GM23338 (cell line): ENCODE results near the gene NBEAL2. TPM values are rescaled to one million over a fixed set of nuclear protein-coding genes. Genes with fewer than 3 reads are reported as not detected.

Experiments used
- ATAC-seq: fragments of 200-7000 bp; cut with Tn5 transposase; 3 replicates; pipeline ENCODE4 v1.9.1; 2020
- DNase-seq: peaks from one replicate; pipeline ENCODE4 v3.0.0-alpha.2; 2015; ENCODE audit warnings: low spot score
- H2AFZ ChIP-seq: fragments of 200-600 bp; sonication (generic); 2 replicates; pipeline ENCODE4 v1.8.0; 2016; ENCODE audit warnings: antibody characterized with exemption, mild to moderate bottlenecking, moderate library complexity
- H3F3A ChIP-seq: fragments of 200-600 bp; sonication (generic); replicated peaks from 2 replicates; pipeline ENCODE4 v1.8.0; 2017; ENCODE audit warnings: antibody characterized with exemption, mixed run types, low read depth
- H3K27ac ChIP-seq: fragments of 200-600 bp; sonication (generic); 2 replicates; pipeline ENCODE4 v1.6.1; 2016; ENCODE audit warnings: low read depth
- H3K27me3 ChIP-seq: fragments of 200-600 bp; sonication (generic); 2 replicates; pipeline ENCODE4 v1.8.0; 2016; ENCODE audit warnings: mild to moderate bottlenecking, mixed run types, moderate library complexity; ENCODE audit not compliant: insufficient read depth
- H3K36me3 ChIP-seq: fragments of 200-600 bp; sonication (generic); 2 replicates; pipeline ENCODE4 v1.8.0; 2016; ENCODE audit warnings: mild to moderate bottlenecking; ENCODE audit not compliant: insufficient read depth
- H3K4me1 ChIP-seq: fragments of 200-600 bp; sonication (generic); 2 replicates; pipeline ENCODE4 v1.8.0; 2016; ENCODE audit warnings: mild to moderate bottlenecking, moderate library complexity; ENCODE audit not compliant: insufficient read depth
- H3K4me2 ChIP-seq: fragments of 200-600 bp; sonication (generic); 2 replicates; pipeline ENCODE4 v1.7.1; 2017; ENCODE audit warnings: mixed run types
- H3K4me3 ChIP-seq: fragments of 200-600 bp; sonication (generic); 2 replicates; pipeline ENCODE4 v1.6.1; 2016; ENCODE audit warnings: mixed run types
- H3K79me2 ChIP-seq: fragments of 200-600 bp; sonication (generic); replicated peaks from 2 replicates; pipeline ENCODE4 v1.8.0; 2017; ENCODE audit warnings: mild to moderate bottlenecking; ENCODE audit not compliant: insufficient read depth
- H3K9me2 ChIP-seq: fragments of 200-600 bp; sonication (generic); 2 replicates; pipeline ENCODE4 v1.8.0; 2017; ENCODE audit not compliant: insufficient read depth
- H4K20me1 ChIP-seq: fragments of 200-600 bp; sonication (generic); replicated peaks from 2 replicates; pipeline ENCODE4 v1.8.0; 2017; ENCODE audit warnings: mild to moderate bottlenecking; ENCODE audit not compliant: insufficient read depth
- H3K27ac Mint-ChIP-seq: 2 replicates; pipeline ENCODE4 v1.8.0; 2020; ENCODE audit warnings: inconsistent platforms, mild to moderate bottlenecking, moderate library complexity, mixed read lengths
- H3K27me3 Mint-ChIP-seq: 3 replicates; pipeline ENCODE4 v1.8.0; 2022; ENCODE audit warnings: low read depth, mild to moderate bottlenecking, moderate library complexity, mixed read lengths, inconsistent platforms; ENCODE audit not compliant: insufficient read depth, poor library complexity
- H3K36me3 Mint-ChIP-seq: 3 replicates; pipeline ENCODE4 v1.8.0; 2021; ENCODE audit warnings: low read depth, mild to moderate bottlenecking, inconsistent platforms, moderate library complexity, mixed read lengths
- H3K4me1 Mint-ChIP-seq: 3 replicates; pipeline ENCODE4 v1.8.0; 2020; ENCODE audit warnings: mild to moderate bottlenecking, inconsistent platforms, mixed read lengths
- H3K4me3 Mint-ChIP-seq: 3 replicates; pipeline ENCODE4 v1.8.0; 2021; ENCODE audit warnings: moderate library complexity, mild to moderate bottlenecking, inconsistent platforms, mixed read lengths
- H3K9me3 Mint-ChIP-seq: 3 replicates; pipeline ENCODE4 v1.8.0; 2020; ENCODE audit warnings: moderate library complexity, mild to moderate bottlenecking, inconsistent platforms, mixed read lengths
- CREB1 ChIP-seq: fragments of 250-450 bp; sonication (Bioruptor Pico); IDR thresholded peaks from 2 replicates; pipeline ENCODE4 v1.5.0; 2020; ENCODE audit warnings: low read depth, mild to moderate bottlenecking, moderate library complexity
- EZH2 ChIP-seq: fragments of 200-600 bp; sonication (generic); IDR thresholded peaks from one replicate; pipeline ENCODE4 v1.8.0; 2017; ENCODE audit warnings: antibody characterized with exemption, mild to moderate bottlenecking, low read depth; ENCODE audit not compliant: unreplicated experiment
- JUNB ChIP-seq: IDR thresholded peaks from one replicate; pipeline ENCODE4 v1.6.1; 2016; ENCODE audit warnings: antibody characterized with exemption; ENCODE audit not compliant: unreplicated experiment
- NANOG ChIP-seq: IDR thresholded peaks from 2 replicates; pipeline ENCODE4 v1.6.1; 2016; ENCODE audit warnings: antibody characterized with exemption, borderline replicate concordance
- POLR2AphosphoS5 ChIP-seq: IDR thresholded peaks from 2 replicates; pipeline ENCODE4 v1.6.1; 2016; ENCODE audit warnings: antibody characterized with exemption, low read depth
- STAT1 ChIP-seq: IDR thresholded peaks from one replicate; pipeline ENCODE4 v1.6.1; 2016; ENCODE audit warnings: antibody characterized with exemption; ENCODE audit not compliant: unreplicated experiment
- ZNF114 ChIP-seq: fragments of 250-450 bp; sonication (Bioruptor Pico); IDR thresholded peaks from 2 replicates; pipeline ENCODE4 v1.5.0; 2020; ENCODE audit warnings: mild to moderate bottlenecking, moderate library complexity
- ZNF331 ChIP-seq: fragments of 250-450 bp; sonication (Bioruptor Pico); IDR thresholded peaks from 2 replicates; pipeline ENCODE4 v1.5.0; 2020; ENCODE audit warnings: low read depth, mild to moderate bottlenecking, moderate library complexity
- ZNF462 ChIP-seq: fragments of 250-450 bp; sonication (Bioruptor Pico); IDR thresholded peaks from 2 replicates; pipeline ENCODE4 v1.5.0; 2020; ENCODE audit warnings: mild to moderate bottlenecking, moderate library complexity
- polyA plus RNA-seq: library from polyadenylated mRNA; unstranded; fragments of >200 nt; fragmentation: Nextera tagmentation; extraction: Ambion mirVana; gene quantifications from 2 replicates; pipeline ENCODE4 v1.2.1, GENCODE V29; 2016
- total RNA-seq: library from RNA; depleted of rRNA; stranded (reverse); fragments of >200 nt; shearing (Covaris generic); gene quantifications from 2 replicates; pipeline ENCODE4 v1.2.3, GENCODE V29; 2014
- TF ChIP-seq, protein P1 (sequence below): IDR thresholded peaks from one replicate; pipeline ENCODE4 v1.6.1; 2018; ENCODE audit warnings: antibody characterized with exemption; ENCODE audit not compliant: unreplicated experiment
- TF ChIP-seq, protein P2 (sequence below): IDR thresholded peaks from 2 replicates; pipeline ENCODE4 v1.6.1; 2016; ENCODE audit warnings: antibody characterized with exemption

Gene NBEAL2
- total and polyA plus RNA-seq, 2 experiments from 2014 or later, result 13.5 to 79.9 TPM

GRCh38 chr3:47010910-47011309 lies 31.4 kb downstream of the NBEAL2 start:
- Histone ChIP-seq H2AFZ (no peak overlapping the region), H3K27me3 (no peaks in the 10 kb centered on the region), H4K20me1 (no peaks in the 10 kb centered on the region; the same call in 1 of the 2 replicates), H3K4me1 (no peaks in the 10 kb centered on the region), H3K9me2 (peaks cover 9% of the 10 kb centered on the region; the same call in 1 of the 2 replicates), H3K27ac (no peak overlapping the region), H3F3A (peaks cover 10% of the 10 kb centered on the region; the same call in 1 of the 2 replicates), H3K79me2 (no peaks in the 10 kb centered on the region), H3K36me3 (no peaks in the 10 kb centered on the region; the same call in 1 of the 2 replicates), H3K4me2 (no peak overlapping the region), H3K4me3 (no peak overlapping the region)
- no peak overlapping the region for H3K27ac Mint-ChIP-seq
- TF ChIP-seq ZNF331 (no peak), STAT1 (no peak), CREB1 (CRISPR knock-in tag) (no peak), NANOG (no peak), ZNF114 (CRISPR knock-in tag) (no peak), EZH2 (no peak), POLR2AphosphoS5 (no peak), JUNB (no peak)
- TF ChIP-seq, protein P1, sequence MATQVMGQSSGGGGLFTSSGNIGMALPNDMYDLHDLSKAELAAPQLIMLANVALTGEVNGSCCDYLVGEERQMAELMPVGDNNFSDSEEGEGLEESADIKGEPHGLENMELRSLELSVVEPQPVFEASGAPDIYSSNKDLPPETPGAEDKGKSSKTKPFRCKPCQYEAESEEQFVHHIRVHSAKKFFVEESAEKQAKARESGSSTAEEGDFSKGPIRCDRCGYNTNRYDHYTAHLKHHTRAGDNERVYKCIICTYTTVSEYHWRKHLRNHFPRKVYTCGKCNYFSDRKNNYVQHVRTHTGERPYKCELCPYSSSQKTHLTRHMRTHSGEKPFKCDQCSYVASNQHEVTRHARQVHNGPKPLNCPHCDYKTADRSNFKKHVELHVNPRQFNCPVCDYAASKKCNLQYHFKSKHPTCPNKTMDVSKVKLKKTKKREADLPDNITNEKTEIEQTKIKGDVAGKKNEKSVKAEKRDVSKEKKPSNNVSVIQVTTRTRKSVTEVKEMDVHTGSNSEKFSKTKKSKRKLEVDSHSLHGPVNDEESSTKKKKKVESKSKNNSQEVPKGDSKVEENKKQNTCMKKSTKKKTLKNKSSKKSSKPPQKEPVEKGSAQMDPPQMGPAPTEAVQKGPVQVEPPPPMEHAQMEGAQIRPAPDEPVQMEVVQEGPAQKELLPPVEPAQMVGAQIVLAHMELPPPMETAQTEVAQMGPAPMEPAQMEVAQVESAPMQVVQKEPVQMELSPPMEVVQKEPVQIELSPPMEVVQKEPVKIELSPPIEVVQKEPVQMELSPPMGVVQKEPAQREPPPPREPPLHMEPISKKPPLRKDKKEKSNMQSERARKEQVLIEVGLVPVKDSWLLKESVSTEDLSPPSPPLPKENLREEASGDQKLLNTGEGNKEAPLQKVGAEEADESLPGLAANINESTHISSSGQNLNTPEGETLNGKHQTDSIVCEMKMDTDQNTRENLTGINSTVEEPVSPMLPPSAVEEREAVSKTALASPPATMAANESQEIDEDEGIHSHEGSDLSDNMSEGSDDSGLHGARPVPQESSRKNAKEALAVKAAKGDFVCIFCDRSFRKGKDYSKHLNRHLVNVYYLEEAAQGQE, result no peak
- peaks cover 7% of the 10 kb centered on the region for H3K27me3 Mint-ChIP-seq
- H3K4me3 Mint-ChIP-seq, result no peak overlapping the region; the same call in 2 of the 3 replicates
- H3K36me3 Mint-ChIP-seq, result peaks cover 16% of the 10 kb centered on the region
- no peak for ATAC-seq
- no peaks in the 10 kb centered on the region for H3K9me3 Mint-ChIP-seq
- peaks cover 10% of the 10 kb centered on the region; the same call in 2 of the 3 replicates for H3K4me1 Mint-ChIP-seq
- DNase-seq, result no peak

DNA sequence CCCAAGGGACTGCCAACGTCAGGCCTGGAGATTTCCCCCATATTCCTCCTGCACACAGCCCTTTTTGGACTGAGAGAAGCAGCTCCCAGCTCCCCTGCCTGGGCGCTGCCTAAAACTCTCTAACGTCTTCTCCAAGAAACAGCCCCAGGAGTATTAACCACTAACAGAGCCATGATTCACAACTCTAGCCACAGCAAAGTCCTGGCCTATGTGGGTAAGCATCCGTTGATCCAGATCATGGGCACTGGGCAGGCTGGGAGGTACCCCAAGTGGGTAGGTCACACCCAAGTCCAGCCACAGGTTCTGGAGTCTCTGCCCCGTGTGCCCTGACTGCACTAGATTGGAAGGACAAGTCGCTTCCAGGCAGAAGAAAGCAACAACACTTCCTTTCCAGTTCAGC lies 31.9 kb downstream of the NBEAL2 start:
- no peak overlapping the region for H3K4me3 ChIP-seq
- H3K4me1 ChIP-seq, result 0 out of 2 replicates have a peak, but pooled peaks cover 4% of the 10 kb centered on the region
- no peak for ATAC-seq
- H3K27me3 Mint-ChIP-seq, result peaks cover 5% of the 10 kb centered on the region
- H3K36me3 Mint-ChIP-seq, result peaks cover 12% of the 10 kb centered on the region
- no peak overlapping the region; the same call in 2 of the 3 replicates for H3K4me3 Mint-ChIP-seq
- H3K4me1 Mint-ChIP-seq, result peaks cover 15% of the 10 kb centered on the region
- peaks cover 1% of the 10 kb centered on the region; the same call in 1 of the 2 replicates for H4K20me1 ChIP-seq
- peaks cover 10% of the 10 kb centered on the region; the same call in 1 of the 2 replicates for H3F3A ChIP-seq
- H3K36me3 ChIP-seq, result no peaks in the 10 kb centered on the region; the same call in 1 of the 2 replicates
- no peak overlapping the region for H3K27ac ChIP-seq
- no peaks in the 10 kb centered on the region for H3K79me2 ChIP-seq
- H3K9me2 ChIP-seq, result peaks cover 9% of the 10 kb centered on the region; the same call in 1 of the 2 replicates
- H3K9me3 Mint-ChIP-seq, result no peaks in the 10 kb centered on the region
- no peak overlapping the region for H3K27ac Mint-ChIP-seq
- no peaks in the 10 kb centered on the region for H3K27me3 ChIP-seq
- H2AFZ ChIP-seq, result no peak overlapping the region
- no peak for DNase-seq
- no peak overlapping the region for H3K4me2 ChIP-seq
- TF ChIP-seq, protein P2, sequence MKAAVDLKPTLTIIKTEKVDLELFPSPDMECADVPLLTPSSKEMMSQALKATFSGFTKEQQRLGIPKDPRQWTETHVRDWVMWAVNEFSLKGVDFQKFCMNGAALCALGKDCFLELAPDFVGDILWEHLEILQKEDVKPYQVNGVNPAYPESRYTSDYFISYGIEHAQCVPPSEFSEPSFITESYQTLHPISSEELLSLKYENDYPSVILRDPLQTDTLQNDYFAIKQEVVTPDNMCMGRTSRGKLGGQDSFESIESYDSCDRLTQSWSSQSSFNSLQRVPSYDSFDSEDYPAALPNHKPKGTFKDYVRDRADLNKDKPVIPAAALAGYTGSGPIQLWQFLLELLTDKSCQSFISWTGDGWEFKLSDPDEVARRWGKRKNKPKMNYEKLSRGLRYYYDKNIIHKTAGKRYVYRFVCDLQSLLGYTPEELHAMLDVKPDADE, result no peak
- no peak for TF ChIP-seq JUNB
- no peak for TF ChIP-seq EZH2
- TF ChIP-seq ZNF462 (CRISPR knock-in tag), result no peak
- no peak for TF ChIP-seq NANOG
- no peak for TF ChIP-seq POLR2AphosphoS5
- TF ChIP-seq STAT1, result no peak
- no peak for TF ChIP-seq ZNF331
